NCI-H524 (cell line): ENCODE data around the gene TLL2.
A peak's percentile ranks its signal among the peaks of the same experiment; 100 is the strongest.
"Not testable (repeated sequence)": the region's sequence is repeated elsewhere in the genome, so short reads cannot be mapped to it uniquely, and the experiment has no call there.

Source experiments
- DNase-seq, 2 experiments: peaks; one replicate each; lab custom pipeline; 2025; lab: John Stamatoyannopoulos, UW

The TLL2 gene

DNA sequence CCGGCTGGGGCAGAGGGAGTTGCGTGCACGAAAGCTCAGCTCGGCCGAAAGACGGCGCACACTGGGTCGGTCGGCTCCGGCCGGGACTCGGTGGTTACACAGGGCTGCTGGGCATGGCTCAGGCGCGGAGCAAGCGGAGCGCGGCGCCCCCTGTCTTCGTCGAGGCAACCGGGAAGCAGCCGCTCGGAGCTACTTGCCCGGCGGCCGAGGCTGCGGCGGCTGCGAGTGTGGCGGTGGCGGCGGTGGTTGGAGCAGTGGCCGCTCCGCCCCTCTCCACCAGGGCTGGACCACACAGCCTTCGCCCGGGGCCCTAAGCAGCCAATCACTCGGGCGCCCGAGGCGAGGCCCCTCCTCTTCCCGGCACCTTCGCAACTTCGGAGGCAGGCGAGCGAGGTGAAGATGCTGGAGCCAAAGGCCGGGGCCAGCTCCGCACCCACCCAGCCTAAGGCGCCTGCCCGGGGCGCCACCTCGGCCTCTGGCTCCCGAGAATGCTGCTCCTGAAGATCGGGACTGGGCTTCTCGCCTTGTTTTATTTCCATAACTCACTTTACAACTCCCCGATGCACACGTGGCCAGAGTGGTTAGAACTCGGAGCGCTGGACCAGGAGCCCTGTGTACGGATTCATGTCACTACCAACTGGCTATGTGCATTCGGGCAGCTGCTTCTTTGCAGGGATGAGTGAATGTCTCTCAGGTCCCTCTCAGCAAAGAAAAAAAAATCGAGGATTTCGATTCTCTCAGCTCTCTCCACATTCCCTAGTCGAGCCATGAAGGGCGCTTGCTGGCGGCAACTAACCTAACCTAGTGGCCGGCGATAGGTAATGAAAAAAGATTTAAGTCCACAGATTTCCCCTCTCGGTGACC is at the start of gene TLL2:
TSS of gene TLL2 (minus strand) at position 229 of the 864 bp plus-strand sequence. CDS start 241 bp downstream, outside the sequence.
- peak; percentile 66 to 73 for DNase-seq

DNA sequence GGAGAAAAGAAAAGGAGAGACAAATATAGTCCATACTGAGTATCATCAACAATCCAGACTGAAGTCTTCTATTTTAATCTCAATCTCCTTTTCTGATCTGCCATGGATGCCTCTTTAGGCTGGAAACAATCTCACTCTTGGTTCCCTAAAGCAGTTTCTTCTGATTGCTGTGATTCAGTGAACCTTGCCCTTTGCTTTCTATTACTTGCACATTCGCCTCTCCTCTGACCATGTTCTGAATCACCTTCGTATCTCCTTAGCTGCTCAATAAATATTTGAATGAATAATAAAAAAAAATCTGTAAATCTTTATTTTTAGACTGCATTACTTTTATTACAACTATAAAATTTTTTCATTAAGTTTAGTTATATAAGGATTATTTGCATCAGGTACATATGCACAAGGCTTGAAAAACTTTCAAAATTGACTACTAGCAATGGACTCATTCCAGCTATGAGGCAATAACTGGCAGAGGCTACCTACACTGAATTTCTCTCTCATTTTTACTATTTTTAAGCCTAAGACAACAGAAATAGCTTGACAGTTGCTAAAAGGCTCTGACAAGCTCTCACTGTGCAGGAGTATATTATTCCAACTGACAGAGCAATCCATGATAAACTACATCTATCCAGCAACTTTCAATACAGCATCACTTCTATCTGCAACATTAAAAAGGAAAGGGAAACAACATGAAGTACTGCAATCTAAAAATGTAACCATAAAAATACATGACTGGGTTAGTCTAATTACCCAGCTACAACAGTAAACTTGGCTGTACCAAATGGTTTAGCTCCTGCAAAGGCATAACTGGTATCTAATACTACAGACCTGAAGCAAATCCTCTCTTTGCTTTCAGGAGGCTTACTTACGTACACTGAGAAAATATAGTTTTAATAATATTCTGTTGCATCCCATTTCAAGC is 47.5 kb upstream of the TLL2 start:
- DNase-seq: no peak

DNA sequence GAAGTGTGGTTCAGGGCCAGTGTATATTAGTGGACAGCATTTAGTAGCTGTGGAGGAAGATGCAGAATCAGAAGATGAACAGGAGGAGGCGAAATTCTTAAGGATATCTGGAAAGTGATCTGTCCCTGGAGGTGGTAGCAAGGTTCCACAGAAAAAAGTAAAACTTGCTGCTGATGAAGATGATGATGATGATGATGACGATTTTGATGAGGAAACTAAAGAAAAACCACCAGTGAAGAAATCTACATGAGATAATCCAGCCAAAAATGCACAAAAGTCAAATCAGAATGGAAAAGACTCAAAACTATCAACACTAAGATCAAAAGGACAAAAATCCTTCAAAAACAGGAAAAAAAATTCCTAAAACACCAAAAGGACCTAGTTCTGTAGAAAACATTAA is 46.8 kb upstream of the TLL2 start:
- no peak for DNase-seq

DNA sequence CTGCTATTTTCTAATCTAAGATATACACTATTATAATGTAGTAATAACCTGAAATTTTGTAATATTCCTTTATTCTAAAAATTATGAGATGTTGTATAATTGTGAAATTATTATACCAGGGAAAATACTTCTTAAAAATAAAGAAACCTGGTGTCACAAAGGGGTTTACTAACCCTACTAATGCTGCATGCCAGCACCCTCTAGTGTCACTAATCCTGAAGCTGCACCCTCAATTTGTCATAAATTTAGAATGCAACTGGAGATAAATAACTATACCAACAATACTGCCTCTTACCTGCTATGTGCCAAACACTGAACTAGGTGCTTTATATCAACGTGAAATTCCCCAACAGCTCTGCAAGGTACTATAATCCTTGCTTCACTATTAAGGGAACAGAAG is 42.3 kb upstream of the TLL2 start:
- peak in 1 of 2 experiments; percentile 1 for DNase-seq

DNA sequence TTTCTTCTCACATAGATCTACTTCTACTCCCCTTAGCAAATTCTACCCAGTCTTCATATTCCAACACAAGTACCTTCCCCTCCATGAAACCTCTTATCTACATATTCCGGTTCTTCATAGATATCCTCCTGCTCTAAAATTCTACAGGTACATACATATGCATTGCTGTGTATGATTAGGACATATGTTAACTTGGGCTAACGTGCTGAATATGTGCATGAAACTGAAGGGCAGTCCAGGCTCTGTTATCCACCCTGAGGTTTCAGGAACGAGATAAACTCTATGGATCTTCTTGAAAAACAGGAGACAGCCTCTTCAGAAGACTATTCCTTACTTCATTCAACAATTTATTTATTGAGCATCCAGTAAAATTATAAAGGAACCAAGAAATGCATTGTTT is 41.6 kb upstream of the TLL2 start:
- DNase-seq: no peak

DNA sequence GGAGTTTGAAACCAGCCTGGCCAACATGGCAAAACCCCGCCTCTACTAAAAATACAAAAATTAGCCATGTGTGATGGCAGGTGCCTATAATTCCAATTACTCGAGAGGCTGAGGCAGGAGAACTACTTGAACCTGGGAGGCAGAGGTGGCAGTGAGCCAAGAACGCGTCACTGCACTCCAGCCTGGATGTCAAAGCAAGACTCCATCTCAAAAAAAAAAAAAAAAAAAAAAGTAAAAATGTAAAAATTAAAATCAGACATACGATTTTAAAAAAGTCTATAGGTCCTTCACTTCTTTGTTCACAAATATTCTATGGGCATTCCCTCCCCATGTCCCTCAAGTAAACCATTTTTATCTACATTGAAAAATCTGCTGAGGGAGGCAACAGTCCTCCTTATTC is 34.9 kb upstream of the TLL2 start:
- peak; percentile 0 for DNase-seq

DNA sequence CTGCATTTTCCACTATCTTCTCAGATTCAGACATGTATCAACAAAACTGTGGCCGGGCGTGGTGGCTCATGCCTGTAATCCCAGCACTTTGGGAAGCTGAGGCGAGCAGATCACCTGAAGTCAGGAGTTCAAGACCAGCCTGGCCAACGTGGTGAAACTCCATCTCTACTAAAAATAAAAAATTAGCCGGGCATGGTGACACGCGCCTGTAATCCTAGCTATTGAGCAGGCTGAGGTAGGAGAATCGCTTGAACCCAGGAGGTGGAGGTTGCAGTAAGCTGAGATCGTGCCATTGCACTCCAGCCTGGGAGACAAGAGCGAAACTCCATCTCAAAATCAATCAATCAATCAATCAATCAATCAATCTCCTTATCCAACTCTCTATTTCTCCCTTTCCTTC is 31.8 kb upstream of the TLL2 start:
- not testable (repeated sequence) for DNase-seq

DNA sequence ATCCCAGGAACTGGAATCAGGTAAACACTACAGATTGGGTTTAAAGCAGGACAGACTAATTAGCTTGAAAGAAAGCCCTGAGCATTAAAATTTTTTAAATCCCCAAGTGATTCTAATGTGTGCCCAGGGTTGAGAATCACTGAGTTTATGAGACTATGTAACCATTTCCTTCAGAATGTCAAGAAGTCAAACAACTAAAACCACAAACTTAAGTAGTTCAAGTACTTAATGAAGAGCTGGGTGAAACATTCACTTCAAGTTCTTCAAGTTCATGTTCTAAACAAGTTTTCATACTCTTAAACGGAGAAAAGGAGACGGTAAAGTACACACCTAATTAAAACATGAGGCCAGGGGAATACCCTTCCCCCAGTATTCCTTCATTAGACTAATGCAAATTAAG is 28.2 kb upstream of the TLL2 start:
- no peak for DNase-seq

DNA sequence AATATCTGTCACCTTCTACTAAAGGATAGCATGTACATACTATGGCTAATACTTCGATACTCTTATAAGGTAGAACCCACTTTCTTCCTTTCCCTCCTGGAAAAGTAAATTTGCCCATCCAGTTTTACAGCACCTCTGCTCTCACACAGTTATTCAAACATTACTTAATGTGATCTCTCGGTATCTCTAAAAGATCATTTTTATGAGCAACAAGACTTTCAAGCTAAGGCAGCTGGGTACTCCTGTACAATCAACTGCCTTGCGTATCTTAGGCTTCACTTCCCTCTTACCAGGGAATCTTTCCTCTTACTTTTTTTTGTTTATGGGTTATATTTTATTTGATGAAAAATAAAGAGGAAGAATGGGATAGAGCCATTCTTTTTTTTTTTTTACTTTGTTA is 26.5 kb upstream of the TLL2 start:
- no peak for DNase-seq

DNA sequence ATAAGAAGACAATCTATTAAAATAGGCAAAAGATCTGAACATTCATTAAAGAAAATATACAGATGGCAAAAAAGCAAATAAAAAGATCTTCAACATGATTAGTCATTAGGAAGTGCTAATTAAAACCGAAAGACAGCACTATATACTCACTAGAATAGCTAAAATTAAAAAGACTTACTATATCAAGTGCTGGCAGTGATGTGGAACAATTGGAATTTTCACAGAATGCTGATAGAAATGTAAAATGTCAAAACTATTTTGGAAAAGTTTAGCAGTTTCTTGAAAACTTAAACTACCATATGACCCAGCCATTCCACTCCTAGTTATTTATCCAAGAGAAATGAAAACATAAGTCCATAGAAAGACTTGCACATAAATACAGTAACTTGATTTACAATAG is 25.0 kb upstream of the TLL2 start:
- DNase-seq: no peak

DNA sequence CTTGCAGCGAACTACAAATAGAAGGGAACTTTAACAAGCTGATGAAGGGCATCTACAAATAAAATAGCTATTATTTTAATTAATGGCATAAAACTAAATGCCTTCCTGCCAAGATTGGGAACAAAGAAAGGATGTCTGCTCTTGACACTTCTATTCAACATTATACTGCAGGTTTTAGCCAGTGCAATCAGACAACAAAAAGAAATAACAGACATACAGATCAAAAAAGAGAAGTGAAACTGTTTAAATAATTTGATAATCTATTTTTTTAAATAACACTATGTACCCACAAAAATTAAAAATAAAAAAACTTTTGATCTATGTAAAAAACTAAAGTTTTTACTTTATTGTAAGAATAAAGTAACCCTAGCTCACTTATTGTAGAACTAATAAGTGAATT is 22.4 kb upstream of the TLL2 start:
- DNase-seq: no peak

DNA sequence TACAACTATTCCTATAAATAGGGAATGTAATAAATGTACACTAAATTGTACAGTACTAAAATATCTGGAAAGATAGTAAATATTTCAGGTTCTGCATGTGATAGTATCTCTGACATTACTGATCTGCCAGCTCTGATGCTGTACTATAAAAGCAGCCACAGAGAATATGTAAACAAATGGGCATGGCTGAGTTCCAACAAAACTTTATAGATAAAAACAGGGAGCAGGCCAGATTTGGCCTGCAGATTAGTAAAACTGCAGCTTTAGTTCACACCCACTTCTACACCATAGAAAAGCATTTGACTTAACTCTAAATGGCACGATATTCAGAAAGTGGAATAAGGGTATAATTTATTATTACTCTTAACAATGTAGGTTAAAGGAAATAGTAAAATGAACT is 18.8 kb upstream of the TLL2 start:
- DNase-seq: no peak

DNA sequence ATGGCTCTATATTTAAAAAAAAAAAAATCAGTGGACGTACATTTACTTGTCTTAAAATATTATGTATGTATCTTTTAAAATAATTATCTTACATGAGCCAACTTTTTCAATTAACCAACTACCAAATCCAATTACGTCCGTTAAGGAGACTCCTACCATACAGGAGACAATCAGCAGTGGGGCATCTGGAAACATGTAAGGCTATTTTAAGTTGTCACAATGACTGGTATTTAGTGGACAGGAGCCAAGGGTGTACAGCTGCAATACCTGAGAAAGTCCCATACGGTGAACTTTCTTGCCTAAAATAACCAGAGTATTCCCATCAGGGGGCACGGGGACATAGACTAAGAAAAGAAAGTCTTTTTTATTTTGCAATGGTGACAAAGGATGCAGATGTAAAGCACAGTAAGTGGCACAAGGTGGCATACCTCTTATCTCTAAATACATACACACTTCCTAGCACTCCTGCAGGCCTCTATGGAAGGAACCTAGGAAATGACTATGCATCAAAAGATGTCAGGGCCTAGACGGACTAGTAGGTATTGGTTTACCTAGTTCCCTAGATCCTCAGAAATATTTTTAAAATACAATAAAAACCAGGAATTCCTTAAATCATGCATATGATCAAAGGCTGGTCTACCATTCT is 16.0 kb upstream of the TLL2 start:
- no peak for DNase-seq

DNA sequence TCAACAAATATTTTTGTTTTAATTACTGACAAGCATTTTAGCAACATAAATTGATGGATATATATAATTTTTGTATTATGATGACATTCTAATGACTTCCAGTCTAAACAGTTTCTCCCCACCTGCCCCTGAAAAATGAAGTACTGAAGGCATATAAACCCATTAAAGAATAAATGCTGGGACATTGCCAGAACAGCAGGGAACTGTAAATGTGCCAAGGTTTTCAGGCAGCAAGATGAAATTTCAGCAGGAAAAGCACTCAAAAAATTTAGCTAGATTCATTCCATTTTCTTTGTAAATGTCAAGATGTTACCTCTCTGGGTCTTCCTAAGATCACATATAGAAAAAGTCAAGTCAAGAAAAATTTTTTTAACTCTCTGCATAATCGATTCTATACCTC is 11.0 kb upstream of the TLL2 start:
- no peak for DNase-seq

DNA sequence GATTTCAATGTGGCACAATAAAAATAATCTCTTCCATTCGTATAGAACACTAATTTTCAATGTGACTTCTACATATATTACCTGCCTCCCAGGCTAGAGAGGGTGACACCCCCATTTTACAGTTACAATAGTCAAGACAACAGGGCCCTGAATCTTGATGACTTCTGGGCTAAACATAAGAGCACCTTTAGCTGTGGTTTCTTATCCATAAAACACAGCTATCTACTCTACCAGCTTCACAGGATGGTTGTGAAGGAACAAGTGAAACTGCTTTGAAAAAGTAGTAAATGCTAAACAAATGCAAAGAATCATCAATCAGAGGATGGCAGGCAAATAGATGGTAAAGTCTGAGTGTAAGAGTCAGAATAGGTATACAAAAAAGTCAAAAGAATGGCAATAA is 3.6 kb upstream of the TLL2 start:
- no peak for DNase-seq

DNA sequence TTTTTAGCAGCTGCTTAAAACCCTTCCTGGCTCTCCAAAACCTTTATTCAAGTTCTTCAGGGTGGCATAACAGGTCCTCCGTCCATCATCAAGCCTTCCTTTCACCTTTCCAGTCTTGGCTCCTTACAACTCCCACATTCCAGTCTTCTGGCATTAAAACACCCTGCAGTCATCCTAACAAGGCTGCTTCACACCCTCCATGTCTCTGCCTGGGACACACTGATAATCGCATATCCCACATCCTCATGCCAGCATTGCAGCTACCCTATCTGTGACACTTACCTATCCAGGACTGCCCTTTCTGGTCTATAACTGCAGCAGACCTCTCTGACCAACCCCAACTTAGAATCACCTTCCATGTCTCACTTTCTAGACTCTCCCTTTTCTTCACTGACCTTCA is 2.6 kb upstream of the TLL2 start:
- DNase-seq: no peak

DNA sequence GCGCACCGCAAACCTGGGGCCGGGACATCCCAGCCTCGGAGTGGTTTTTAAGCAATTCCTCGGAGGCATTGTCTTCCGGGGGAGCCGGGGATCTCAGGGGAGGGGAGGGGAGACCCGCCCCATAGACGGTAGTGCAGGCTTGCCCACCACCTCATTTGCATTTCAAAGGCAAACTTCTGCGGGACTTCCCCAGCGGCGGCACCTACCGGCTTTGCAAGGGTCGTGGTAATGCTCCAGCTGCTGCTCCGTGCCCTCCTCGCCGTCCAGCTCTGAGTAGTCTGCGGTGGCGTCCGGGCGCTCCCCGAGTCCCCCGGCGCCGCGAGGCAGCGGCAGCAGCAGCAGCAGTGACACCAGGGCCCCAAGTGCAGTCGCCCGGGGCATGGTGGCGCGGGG is 425 bp downstream of the TLL2 start:
- DNase-seq: peak in 1 of 2 experiments; percentile 27

DNA sequence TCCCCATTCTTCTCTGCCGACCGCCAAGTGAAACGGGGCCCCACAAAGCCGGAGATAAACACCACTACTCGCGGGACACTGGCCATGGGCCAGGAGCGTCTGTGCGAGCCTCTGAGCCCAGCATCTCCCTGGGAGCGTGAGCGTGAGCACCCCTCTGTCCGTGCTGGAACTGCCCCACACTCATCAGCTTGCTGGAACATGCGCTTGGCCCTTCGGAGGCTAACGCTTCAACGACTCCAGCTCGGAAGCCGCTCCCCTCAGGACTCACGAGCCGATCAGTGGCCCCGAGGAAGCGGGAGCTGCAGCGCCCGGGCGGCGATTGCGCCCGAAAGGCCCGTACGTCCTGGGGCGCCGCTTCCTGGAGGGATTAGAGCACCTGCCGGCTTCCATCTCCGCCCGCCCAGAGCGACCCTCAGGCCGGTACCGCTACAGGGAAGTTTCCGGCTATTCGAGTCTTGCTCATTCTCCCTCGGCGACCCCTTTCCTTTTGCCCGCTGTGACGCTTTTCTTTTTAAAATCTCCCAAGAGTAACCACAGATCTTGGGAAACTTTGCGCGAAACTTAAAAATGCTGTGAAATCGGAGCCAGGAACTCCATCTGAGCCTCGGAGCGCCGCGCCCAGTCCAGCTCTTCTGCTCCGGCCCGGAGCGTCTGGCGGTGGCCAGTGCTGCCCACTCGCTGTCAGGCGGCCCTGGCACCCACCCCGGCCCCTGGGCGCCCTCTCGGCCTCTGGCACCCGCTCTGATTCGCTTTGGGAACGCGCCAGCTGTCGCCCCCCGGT is 1.0 kb downstream of the TLL2 start:
- peak in 1 of 2 experiments; percentile 12 for DNase-seq

DNA sequence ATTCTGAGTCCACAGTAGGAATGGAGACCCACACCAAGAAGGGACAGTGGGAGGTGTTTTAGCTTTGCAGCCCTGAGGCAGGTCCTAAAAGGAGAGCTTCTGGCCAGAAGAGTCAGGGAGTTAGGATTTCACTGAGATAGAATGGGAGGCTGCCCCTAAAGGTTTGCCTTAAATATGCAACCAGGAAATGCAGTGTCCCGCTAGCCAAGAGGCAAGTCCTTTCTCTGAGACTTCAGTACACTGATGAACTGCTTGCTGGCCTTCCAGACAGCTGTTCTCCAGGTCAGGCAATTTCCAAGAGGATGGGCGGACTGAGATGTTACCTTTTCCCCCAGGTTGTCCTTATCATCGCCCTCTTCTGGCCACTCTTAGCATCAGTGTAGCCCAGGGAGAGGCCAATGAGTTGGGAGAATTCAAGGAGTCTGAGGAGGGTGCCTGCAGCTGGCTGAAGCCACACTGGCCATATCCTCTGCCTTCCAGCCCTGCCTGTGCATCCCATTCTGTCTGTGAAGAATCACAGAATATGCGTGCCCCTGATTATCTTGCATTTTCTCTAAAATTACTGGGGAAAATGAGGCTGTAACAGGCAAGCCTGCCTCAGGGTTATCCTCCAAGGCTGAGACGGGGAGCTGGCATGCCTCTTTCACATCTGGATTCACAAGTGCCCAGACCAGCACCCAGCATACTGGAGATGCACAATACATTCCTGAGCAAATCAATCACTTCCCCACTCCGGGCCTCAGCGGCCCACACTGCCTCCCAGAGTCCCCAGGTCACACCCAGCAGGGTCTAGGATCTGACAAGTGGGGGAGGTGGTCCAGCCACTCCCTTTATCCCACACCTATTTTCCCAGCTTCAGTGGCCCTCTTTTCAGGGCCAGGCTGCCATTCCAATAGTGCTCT is 2.4 kb downstream of the TLL2 start:
- DNase-seq: peak; percentile 23 to 31

DNA sequence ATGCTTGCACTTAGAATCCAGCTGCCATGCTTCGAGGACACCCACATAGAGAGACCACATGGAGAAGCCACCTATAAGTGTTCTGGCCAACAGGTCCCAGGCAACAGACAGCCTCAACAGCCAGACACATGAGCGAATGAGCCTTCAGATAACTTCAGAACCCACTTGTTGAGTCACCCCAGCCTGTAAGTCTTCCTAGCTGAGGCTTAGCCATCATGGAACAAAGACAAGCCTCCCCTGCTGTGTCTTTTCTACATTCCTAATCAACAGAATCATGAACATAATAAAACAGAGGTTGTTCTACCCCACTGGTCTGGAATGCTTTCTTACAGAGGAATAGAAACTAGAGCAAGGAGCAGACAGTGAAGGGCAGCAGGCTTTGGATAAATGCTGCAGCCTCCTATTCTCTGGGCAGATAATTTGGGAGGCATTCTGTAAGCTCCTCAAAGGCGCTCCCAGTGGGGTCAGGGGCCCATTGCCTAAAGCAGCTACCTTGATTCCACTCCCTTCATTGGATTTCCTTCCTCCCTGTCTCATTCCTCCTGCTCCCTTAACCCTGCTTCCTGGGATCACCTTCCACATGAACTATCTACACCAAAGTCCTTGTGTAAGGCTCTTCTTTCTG is 4.6 kb downstream of the TLL2 start:
- DNase-seq: no peak
